Left ventricle myocardium inferior (tissue), 1 donor: ENCODE results near the gene FOXI2. TPM values are rescaled to one million over a fixed set of nuclear protein-coding genes. Genes with fewer than 3 reads are reported as not detected.

Source experiments
- DNase-seq: peaks from one replicate; pipeline ENCODE4 v3.0.0-alpha.2; 2020
- H3K27ac ChIP-seq: fragments of 200-600 bp; replicated peaks from 2 replicates; pipeline ENCODE4 v1.8.0; 2021
- H3K27me3 ChIP-seq: fragments of 200-600 bp; 2 replicates; pipeline ENCODE4 v1.8.0; 2021; ENCODE audit warnings: low read depth
- H3K36me3 ChIP-seq: fragments of 200-600 bp; 2 replicates; pipeline ENCODE4 v1.8.0; 2021
- H3K4me1 ChIP-seq: fragments of 200-600 bp; 2 replicates; pipeline ENCODE4 v1.8.0; 2021
- H3K4me3 ChIP-seq: fragments of 200-600 bp; 2 replicates; pipeline ENCODE4 v1.8.0; 2021; ENCODE audit warnings: mild to moderate bottlenecking, moderate library complexity
- H3K9me3 ChIP-seq: fragments of 200-600 bp; replicated peaks from 2 replicates; pipeline ENCODE4 v1.8.0; 2021
- intact Hi-C: fragments of 100-400 bp; cut with micrococcal nuclease; formaldehyde crosslinking; loops from one replicate; pipeline ENCODE4 v1.11.0; 2022
- total RNA-seq: library from RNA; stranded (reverse); fragmentation: NEBNext Ultra II Directional; extraction: Animal tissue kit (Norgen Biotek cat#: 25700); gene quantifications from one replicate; pipeline ENCODE4 v1.2.1, GENCODE V29; 2021
- TF ChIP-seq, protein P1 (sequence below): fragments of 200-600 bp; IDR thresholded peaks from 2 replicates; pipeline ENCODE4 v1.8.0; 2021; ENCODE audit warnings: antibody characterized with exemption, mild to moderate bottlenecking, borderline replicate concordance
- donor health status: DM: no; HTN: yes; CAD: no; lungs with severe emphysema.

Gene FOXI2
- total RNA-seq, 1 donor from 2014 or later: 0.08 TPM

DNA sequence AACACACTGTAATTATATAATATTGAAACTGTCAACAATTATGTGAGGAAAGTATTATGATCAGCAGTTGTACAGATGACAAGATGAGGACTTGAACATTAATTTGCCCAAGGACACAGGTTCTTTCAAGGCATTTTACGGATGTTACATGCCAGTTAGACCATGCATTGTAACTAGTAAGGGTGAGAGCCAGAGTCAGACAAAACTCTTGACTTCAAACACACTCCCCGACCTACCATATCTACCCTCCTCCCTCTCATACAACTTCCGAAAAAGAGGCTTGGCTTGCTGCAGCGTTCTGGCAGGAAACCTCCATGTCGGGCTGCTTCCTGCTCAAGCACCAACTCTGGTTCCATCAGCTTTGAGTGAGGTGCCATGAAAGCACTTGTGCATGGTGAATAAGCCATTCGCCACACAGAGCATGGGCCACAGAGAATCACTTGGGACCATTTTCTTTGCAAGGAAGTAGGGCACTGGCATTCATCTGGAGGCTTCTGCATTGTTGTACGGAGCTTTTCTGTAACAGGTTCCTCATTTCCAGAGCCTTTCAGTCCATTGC lies 53.2 kb downstream of the FOXI2 start:
- Histone ChIP-seq H3K9me3 (peaks cover 41% of the 10 kb centered on the region), H3K27ac (no peak overlapping the region), H3K4me3 (no peak overlapping the region), H3K27me3 (peaks cover 24% of the 10 kb centered on the region), H3K36me3 (no peaks in the 10 kb centered on the region), H3K4me1 (no peaks in the 10 kb centered on the region)
- TF ChIP-seq, protein P1, sequence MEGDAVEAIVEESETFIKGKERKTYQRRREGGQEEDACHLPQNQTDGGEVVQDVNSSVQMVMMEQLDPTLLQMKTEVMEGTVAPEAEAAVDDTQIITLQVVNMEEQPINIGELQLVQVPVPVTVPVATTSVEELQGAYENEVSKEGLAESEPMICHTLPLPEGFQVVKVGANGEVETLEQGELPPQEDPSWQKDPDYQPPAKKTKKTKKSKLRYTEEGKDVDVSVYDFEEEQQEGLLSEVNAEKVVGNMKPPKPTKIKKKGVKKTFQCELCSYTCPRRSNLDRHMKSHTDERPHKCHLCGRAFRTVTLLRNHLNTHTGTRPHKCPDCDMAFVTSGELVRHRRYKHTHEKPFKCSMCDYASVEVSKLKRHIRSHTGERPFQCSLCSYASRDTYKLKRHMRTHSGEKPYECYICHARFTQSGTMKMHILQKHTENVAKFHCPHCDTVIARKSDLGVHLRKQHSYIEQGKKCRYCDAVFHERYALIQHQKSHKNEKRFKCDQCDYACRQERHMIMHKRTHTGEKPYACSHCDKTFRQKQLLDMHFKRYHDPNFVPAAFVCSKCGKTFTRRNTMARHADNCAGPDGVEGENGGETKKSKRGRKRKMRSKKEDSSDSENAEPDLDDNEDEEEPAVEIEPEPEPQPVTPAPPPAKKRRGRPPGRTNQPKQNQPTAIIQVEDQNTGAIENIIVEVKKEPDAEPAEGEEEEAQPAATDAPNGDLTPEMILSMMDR: no peak
- intact Hi-C loops: no loop called here
- no peak for DNase-seq

Other genes with a start within 250 kb of the FOXI2 start
- not detected for gene NPS, start 187.9 kb upstream of the FOXI2 start, total RNA-seq
- not detected for gene CLRN3, start 155.8 kb downstream of the FOXI2 start, total RNA-seq
- 13.8 TPM for gene PTPRE, start 169.9 kb downstream of the FOXI2 start, total RNA-seq